ENCODE data around the gene PNPLA6.

The PNPLA6 gene

GRCh38 chr19:7515645-7516151 lies 19.8 kb upstream of the PNPLA6 start, which contains the start of gene ZNF358:
Gene ZNF358, plus strand, starts transcription at chr19:7516103. Its CDS starts 3,140 bp downstream, at chr19:7519243.
- DNase-seq, result peak; percentile 80

DNA sequence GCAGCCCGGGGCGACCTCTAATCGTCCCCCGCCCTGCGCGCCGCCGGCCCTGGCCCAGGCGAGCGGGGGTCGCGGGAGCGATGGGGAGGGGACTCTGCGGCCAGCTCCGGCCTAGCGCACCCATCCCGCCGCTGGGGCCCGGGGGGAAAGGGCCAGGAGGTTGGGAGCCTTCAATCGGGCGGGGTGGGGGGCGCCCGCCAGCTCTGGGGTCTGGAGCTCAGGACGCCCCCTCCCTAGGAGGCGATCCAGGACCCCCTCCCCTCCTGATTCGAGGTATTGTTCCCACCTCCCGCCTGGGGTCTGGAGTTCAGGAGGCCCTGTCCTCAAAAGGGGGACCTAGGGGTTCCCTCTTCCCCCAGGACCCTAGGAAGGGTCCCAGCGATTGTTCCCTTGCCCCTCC lies 19.2 kb upstream of the PNPLA6 start:
- no peak for DNase-seq

DNA sequence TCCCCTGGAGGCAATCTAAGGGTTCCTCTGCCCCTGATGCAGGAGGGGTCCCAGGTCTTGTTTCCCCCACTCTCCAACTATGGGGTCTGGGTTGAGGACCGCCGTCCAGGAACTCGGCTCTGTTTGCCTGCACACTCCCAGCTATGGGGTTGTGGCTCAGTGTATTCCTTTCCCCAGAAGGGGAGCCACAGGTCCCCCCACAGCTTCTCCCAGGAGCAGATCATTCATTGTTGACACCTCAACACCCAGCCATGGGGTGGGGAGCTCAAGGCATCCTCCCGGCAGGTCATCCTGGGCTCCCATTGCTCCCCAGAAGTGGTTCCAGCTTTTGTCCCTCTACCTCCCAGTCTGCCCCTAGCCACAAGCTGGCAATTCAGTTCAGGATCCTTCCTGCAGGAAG lies 18.6 kb upstream of the PNPLA6 start:
- no peak for DNase-seq

- no peak for DNase-seq
Observed at GRCh38 chr19:7519361-7520130, 16.0 kb upstream of the PNPLA6 start.

GRCh38 chr19:7520131-7521051 lies 15.1 kb upstream of the PNPLA6 start:
- DNase-seq, result peak; percentile 48

- DNase-seq, result no peak
Observed at GRCh38 chr19:7521551-7522071, 13.9 kb upstream of the PNPLA6 start.

GRCh38 chr19:7522072-7522922 lies 13.2 kb upstream of the PNPLA6 start, which contains the start of gene MCOLN1:
Gene MCOLN1, plus strand, starts transcription at chr19:7522624. Its CDS starts 127 bp downstream, at chr19:7522751.
- DNase-seq, result peak; percentile 98

DNA sequence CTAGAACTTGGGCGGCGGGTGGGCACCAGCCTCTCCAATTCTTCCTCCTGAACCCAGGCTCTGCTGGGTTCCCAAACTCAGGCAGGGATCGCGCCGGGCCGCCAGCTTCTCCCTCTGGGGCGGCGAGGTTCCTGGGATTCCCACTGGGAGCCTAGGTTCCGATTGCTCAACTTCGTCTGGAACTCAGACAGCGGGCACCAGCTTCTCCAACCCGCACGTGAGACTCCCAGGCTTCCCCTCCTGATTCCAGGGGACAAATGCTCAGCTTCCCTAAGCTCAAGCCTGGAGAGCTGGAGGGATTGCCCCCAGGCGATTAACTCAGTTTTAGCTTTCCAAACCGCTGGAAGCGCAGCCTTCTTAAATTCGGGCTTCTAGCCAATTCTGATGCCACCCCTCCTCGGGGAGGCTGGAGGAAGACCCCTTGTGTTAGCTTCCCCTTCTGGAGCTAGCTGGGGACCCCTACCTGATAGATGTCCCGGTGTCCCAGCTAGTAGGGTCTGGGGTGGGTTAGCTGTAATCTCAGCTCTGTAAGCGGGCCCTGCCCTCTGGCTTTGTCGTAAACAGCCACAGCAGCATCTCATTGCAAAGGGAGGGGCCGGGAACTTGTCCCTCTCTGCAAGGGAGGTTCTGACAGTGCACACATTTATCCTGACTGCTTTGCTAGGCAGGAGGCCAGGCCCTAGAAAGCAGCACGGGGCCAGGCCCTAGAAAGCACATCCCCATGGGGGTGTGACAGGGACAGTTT lies 12.4 kb upstream of the PNPLA6 start:
- DNase-seq, result no peak

DNA sequence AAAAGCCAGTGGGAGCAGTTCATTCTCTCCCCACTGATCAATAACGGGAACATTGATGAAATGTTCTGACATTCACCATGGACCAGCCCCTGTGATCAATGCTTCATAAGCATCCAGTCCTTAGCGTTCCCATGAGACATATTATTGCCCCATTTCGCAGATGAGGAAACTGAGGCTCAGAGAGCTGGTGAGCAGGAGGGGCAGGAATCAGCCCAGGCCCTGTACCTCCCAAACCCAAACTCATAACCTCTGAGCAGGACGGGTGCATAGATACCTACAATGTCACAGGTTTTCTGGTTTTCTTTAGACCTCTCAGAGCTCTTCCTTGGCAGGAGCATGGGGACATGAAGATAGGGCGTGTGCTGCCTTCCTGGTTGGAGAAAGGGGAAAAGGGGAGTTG lies 11.0 kb upstream of the PNPLA6 start:
- DNase-seq, result no peak

DNA sequence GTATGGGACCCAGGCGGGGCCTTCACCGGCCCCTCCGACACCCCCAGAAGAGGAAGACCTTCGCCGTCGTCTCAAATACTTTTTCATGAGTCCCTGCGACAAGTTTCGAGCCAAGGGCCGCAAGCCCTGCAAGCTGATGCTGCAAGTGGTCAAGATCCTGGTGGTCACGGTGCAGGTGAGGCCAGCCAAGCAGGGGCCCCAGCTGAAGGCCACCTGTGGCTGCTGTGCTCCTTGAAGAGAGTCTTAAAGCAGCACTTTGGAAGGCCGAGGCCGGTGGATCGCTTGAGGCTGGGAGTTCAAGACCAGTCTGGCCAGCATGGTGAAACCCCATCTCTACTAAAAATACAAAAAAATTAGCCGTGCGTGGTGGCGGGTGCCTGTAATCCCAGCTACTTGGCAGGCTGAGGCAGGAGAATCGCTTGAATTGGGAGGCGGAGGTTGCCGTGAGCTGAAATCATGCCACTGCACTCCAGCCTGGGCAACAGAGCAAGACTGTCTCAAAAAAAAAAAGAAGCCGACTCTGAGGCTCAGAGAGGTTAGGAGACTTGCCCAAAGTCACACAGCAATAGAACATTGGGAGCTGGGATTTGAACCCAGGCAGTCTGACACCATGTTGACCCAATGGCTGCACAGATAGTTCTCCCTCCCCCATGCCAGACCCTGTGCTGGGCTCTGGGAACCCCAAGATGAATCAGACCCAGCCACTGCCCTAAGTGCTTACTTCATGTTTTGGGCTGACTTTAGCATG lies 10.4 kb upstream of the PNPLA6 start:
- DNase-seq, result no peak

DNA sequence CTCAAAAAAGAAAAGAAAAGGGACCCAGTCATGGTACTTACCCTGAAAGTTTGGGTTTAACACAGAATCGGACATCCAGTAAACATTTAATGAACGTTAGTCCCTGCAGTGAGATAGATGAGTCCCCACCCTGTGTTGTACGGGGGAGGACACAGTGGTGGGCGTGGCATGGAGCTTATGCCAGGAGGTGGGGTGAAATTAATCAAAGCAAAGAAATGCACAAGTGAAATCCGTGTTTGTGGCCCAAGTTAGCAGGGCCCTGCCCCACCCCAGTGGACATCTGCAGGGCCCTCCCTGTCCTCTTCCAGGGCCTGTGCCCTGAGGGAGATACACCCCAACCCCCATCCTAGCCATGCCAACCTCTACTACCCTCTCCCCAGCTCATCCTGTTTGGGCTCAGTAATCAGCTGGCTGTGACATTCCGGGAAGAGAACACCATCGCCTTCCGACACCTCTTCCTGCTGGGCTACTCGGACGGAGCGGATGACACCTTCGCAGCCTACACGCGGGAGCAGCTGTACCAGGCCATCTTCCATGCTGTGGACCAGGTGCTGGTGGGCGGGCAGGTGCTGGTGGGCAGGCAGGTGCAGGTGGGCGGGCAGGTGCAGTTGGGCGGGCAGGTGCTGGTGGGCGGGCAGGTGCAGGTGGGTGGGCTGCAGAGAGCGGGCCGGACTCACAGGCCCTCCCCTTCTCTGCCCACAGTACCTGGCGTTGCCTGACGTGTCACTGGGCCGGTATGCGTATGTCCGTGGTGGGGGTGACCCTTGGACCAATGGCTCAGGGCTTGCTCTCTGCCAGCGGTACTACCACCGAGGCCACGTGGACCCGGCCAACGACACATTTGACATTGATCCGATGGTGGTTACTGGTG lies 9.2 kb upstream of the PNPLA6 start:
- DNase-seq, result no peak

- DNase-seq, result peak; percentile 10
Observed at GRCh38 chr19:7527516-7528191, 7.9 kb upstream of the PNPLA6 start.

GRCh38 chr19:7528192-7528519 lies 7.4 kb upstream of the PNPLA6 start:
- no peak for DNase-seq

DNA sequence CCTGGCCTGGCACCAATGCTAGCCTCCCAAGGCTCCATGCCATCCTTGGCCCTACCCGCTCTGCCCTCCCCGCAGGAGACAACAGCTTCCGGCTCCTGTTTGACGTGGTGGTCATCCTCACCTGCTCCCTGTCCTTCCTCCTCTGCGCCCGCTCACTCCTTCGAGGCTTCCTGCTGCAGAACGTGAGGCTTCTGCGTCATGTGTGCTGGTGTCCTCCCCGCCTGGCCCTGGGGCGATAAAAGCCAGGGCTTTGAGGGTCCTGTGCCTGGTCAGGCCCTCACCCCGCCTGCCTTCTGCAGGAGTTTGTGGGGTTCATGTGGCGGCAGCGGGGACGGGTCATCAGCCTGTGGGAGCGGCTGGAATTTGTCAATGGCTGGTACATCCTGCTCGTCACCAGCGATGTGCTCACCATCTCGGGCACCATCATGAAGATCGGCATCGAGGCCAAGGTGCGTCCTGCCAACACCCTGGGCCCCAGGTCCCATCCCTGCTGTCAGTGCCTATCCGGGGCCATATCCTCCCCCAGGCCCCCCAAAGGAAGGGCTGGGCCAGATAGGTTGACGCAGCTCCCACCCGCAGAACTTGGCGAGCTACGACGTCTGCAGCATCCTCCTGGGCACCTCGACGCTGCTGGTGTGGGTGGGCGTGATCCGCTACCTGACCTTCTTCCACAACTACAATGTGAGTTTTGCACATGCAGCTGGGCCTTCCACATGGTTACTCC lies 6.8 kb upstream of the PNPLA6 start:
- no peak for DNase-seq

- DNase-seq, result no peak
Observed at GRCh38 chr19:7529246-7529600, 6.3 kb upstream of the PNPLA6 start.

- no peak for DNase-seq
Observed at GRCh38 chr19:7529610-7530490, 5.7 kb upstream of the PNPLA6 start.

GRCh38 chr19:7533281-7533885 lies 2.1 kb upstream of the PNPLA6 start:
- DNase-seq, result peak; percentile 9
